Sigmoid colon (tissue), 4 donors: ENCODE results near the gene NDUFC1.

Source experiments
- POLR2AphosphoS5 ChIP-seq, 4 donors: sonication (generic); formaldehyde crosslinking; IDR thresholded peaks; one replicate each; pipeline ENCODE4 v1.6.1; 2017; ENCODE audit warnings: antibody characterized with exemption in 4 of 4
- TF ChIP-seq, protein P1 (sequence below), 4 experiments: fragments of 450-650 bp in 3 of 4; fragments of 200-600 bp in 1 of 4; IDR thresholded peaks; one replicate each; pipeline ENCODE4 v1.5.1; 2016 to 2019; ENCODE audit warnings: antibody characterized with exemption in 4 of 4, mild to moderate bottlenecking in 3 of 4, moderate library complexity in 2 of 4

DNA sequence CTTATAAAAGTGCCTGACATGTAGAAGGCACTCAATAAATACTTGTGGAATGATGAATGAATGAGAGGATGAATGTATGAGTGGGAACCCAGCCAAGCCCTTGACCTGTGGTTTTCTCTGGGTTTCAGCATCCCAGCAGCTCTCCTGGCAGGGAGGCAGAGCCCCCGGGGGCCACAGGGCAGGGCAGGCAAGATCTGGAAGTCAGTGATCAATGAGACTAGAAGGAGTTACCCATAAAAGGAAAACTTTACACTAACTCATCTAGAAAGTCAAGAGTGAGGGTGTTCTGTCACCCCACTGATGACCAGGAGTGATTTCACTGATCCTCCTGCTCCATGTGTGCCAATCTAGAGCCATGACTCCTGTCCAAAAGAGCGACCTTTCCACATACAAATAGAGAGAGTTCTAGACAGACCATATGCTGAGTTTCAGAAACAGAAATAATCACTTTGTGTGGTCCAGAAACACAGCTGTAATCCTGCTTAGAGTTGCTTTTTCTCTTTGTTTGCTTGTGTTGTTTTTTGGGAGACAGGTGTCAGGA is 59.7 kb downstream of the NDUFC1 start:
- TF ChIP-seq, protein P1, sequence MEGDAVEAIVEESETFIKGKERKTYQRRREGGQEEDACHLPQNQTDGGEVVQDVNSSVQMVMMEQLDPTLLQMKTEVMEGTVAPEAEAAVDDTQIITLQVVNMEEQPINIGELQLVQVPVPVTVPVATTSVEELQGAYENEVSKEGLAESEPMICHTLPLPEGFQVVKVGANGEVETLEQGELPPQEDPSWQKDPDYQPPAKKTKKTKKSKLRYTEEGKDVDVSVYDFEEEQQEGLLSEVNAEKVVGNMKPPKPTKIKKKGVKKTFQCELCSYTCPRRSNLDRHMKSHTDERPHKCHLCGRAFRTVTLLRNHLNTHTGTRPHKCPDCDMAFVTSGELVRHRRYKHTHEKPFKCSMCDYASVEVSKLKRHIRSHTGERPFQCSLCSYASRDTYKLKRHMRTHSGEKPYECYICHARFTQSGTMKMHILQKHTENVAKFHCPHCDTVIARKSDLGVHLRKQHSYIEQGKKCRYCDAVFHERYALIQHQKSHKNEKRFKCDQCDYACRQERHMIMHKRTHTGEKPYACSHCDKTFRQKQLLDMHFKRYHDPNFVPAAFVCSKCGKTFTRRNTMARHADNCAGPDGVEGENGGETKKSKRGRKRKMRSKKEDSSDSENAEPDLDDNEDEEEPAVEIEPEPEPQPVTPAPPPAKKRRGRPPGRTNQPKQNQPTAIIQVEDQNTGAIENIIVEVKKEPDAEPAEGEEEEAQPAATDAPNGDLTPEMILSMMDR (IDR thresholded peaks at IDR 0.05) = no peak
- no peak for TF ChIP-seq POLR2AphosphoS5 (IDR thresholded peaks at IDR 0.05)
